Endothelial cell of umbilical vein (primary cell): ENCODE results near the gene PTPRCAP. TPM values are rescaled to one million over a fixed set of nuclear protein-coding genes. Genes with fewer than 3 reads are reported as not detected.
A peak's percentile ranks its signal among the peaks of the same experiment; 100 is the strongest.

Experiments
- BruUV-seq: library from RNA; stranded (reverse); fragments of 400-500 nt; replicated peaks from 2 replicates; lab custom pipeline; 2021; lab: Mats Ljungman, UMichigan
- CTCF ChIA-PET: fragments of 300-600, 350-600 bp; sonication (Branson Sonifier 250); formaldehyde crosslinking; loops from one replicate; lab custom pipeline; 2021; ENCODE audit warnings: antibody characterized with exemption, inconsistent platforms; lab: Charles Lee
- POLR2A ChIA-PET: fragments of 300-600, 350-600 bp; sonication (Branson Sonifier 250); formaldehyde crosslinking; loops from one replicate; lab custom pipeline; 2021; ENCODE audit warnings: antibody characterized with exemption, inconsistent platforms; lab: Charles Lee
- DNase-seq: peaks from one replicate; pipeline ENCODE4 v3.0.0-alpha.2; 2011; ENCODE audit warnings: low read depth, low spot score
- FAIRE-seq: peaks from 2 replicates; lab custom pipeline; 2011; peaks lifted over from hg19 to GRCh38; lab: Jason Lieb, UNC
- H2AFZ ChIP-seq: 2 replicates; pipeline ENCODE4 v1.6.0; 2012; ENCODE audit warnings: low read depth, low read length, control low read depth, inconsistent platforms
- H3K27ac ChIP-seq: 2 replicates; pipeline ENCODE4 v1.5.1; 2011; ENCODE audit warnings: low read depth, mild to moderate bottlenecking, control low read depth, low read length, moderate library complexity; ENCODE audit not compliant: insufficient read depth
- H3K27me3 ChIP-seq, 2 experiments: 2 replicates each; pipeline versions ENCODE4 v1.6.0 to v1.6.1; 2011; ENCODE audit warnings: low read length in 2 of 2, mixed read lengths in 1 of 2; ENCODE audit not compliant: control insufficient read depth in 2 of 2, insufficient read depth in 2 of 2
- H3K36me3 ChIP-seq, 2 experiments: 2 replicates in 1 of 2; 3 replicates in 1 of 2; pipeline ENCODE4 v1.5.1; 2011; ENCODE audit warnings: low read length in 2 of 2, mild to moderate bottlenecking in 1 of 2, moderate library complexity in 1 of 2; ENCODE audit not compliant: control insufficient read depth in 2 of 2, insufficient read depth in 2 of 2; ENCODE audit errors: extremely low read depth in 1 of 2
- H3K4me1 ChIP-seq: 3 replicates; pipeline ENCODE4 v1.5.1; 2011; ENCODE audit warnings: mild to moderate bottlenecking, low read length; ENCODE audit not compliant: control insufficient read depth, insufficient read depth; ENCODE audit errors: extremely low read depth
- H3K4me2 ChIP-seq: 2 replicates; pipeline ENCODE4 v1.6.1; 2011; ENCODE audit warnings: low read length, control low read depth, mixed read lengths; ENCODE audit not compliant: insufficient read depth
- H3K4me3 ChIP-seq, 3 experiments: fragments of 200-600 bp in 1 of 3; sonication (generic), shearing (Covaris generic) in 1 of 3; replicated peaks in 1 of 3; 2 replicates each; pipeline ENCODE4 v1.5.1; 2011 to 2016; ENCODE audit warnings: control low read depth in 3 of 3, low read length in 3 of 3, mild to moderate bottlenecking in 2 of 3, inconsistent platforms in 1 of 3, low read depth in 1 of 3, moderate library complexity in 1 of 3; ENCODE audit not compliant: insufficient read depth in 1 of 3
- H3K79me2 ChIP-seq: 2 replicates; pipeline ENCODE4 v1.6.0; 2012; ENCODE audit warnings: low read length, inconsistent platforms; ENCODE audit not compliant: control insufficient read depth, insufficient read depth
- H3K9ac ChIP-seq: replicated peaks from 2 replicates; pipeline ENCODE3; 2011; ENCODE audit warnings: low read length, control low read depth; ENCODE audit not compliant: insufficient read depth; ENCODE audit errors: extremely low read depth
- H3K9me1 ChIP-seq: replicated peaks from 3 replicates; pipeline ENCODE4 v1.6.0; 2011; ENCODE audit warnings: mild to moderate bottlenecking, low read length; ENCODE audit not compliant: control insufficient read depth, insufficient read depth; ENCODE audit errors: extremely low read depth
- H3K9me3 ChIP-seq: replicated peaks from 2 replicates; pipeline ENCODE4 v1.5.1; 2012; ENCODE audit warnings: low read length, inconsistent platforms; ENCODE audit not compliant: control insufficient read depth, insufficient read depth
- H4K20me1 ChIP-seq: replicated peaks from 2 replicates; pipeline ENCODE3; 2011; ENCODE audit warnings: mild to moderate bottlenecking, low read length; ENCODE audit not compliant: control insufficient read depth, insufficient read depth; ENCODE audit errors: extremely low read depth
- CTCF ChIP-seq, 2 donors: IDR thresholded peaks; 1 replicate in 1 of 2; 2 replicates in 1 of 2; pipeline ENCODE4 v1.5.1; 2011; ENCODE audit warnings: low read length in 2 of 2, mild to moderate bottlenecking in 2 of 2, moderate library complexity in 2 of 2, control low read depth in 1 of 2, inconsistent platforms in 1 of 2, low read depth in 1 of 2; ENCODE audit not compliant: insufficient read depth in 1 of 2; ENCODE audit errors: extremely low read depth in 1 of 2
- EZH2 ChIP-seq: IDR thresholded peaks from 2 replicates; pipeline ENCODE4 v1.6.1; 2012; ENCODE audit warnings: borderline replicate concordance, low read depth, mild to moderate bottlenecking, moderate library complexity, low read length, inconsistent platforms; ENCODE audit not compliant: severe bottlenecking
- FOS ChIP-seq: IDR thresholded peaks from 2 replicates; pipeline ENCODE4 v1.6.1; 2011; ENCODE audit warnings: mild to moderate bottlenecking, low read length, moderate library complexity, borderline replicate concordance; ENCODE audit not compliant: insufficient read depth
- GATA2 ChIP-seq: IDR thresholded peaks from 2 replicates; pipeline ENCODE4 v1.7.0; 2011; ENCODE audit warnings: low read depth, mild to moderate bottlenecking, moderate library complexity, mixed read lengths, low read length; ENCODE audit not compliant: insufficient read length, insufficient read depth
- JUN ChIP-seq: IDR thresholded peaks from 2 replicates; pipeline ENCODE4 v1.6.1; 2011; ENCODE audit warnings: borderline replicate concordance, low read depth; ENCODE audit not compliant: insufficient read length, insufficient read depth
- MYC ChIP-seq: IDR thresholded peaks from one replicate; pipeline ENCODE4 v1.6.1; 2011; ENCODE audit warnings: mild to moderate bottlenecking, low read depth, low read length
- POLR2A ChIP-seq: IDR thresholded peaks from 2 replicates; pipeline ENCODE4 v1.6.1; 2012; ENCODE audit warnings: low read depth, mild to moderate bottlenecking, control low read depth, low read length
- POLR2AphosphoS5 ChIP-seq: IDR thresholded peaks from 2 replicates; pipeline ENCODE4 v1.6.1; 2012; ENCODE audit warnings: low read depth, mild to moderate bottlenecking, control low read depth, low read length, moderate library complexity; ENCODE audit not compliant: insufficient read depth
- dilution Hi-C: fragments of 300-500 bp; cut with MboI; formaldehyde crosslinking; loops from one replicate; pipeline ENCODE4 v1.15.0; 2019; ENCODE audit warnings: low sequenced_read_pairs; ENCODE audit not compliant: extremely low pct_ligation_motif_present
- intact Hi-C: fragments of 100-400 bp; cut with micrococcal nuclease; formaldehyde crosslinking; loops from one replicate; pipeline ENCODE4 v1.10.0; 2022
- polyA plus RNA-seq, 4 experiments: library from polyadenylated mRNA; depleted of rRNA in 3 of 4; stranded (reverse) in 3 of 4; unstranded in 1 of 4; fragments of >200 nt; gene quantifications; 2 replicates each; pipeline versions ENCODE4 v1.2.1 to v1.2.3, GENCODE V29; 2011 to 2012; ENCODE audit warnings: missing spikeins in 1 of 4
- total RNA-seq: library from RNA; stranded (reverse); gene quantifications from 2 replicates; pipeline ENCODE4 v1.2.3, GENCODE V29; 2021
- TF ChIP-seq, protein P1 (sequence below): IDR thresholded peaks from 2 replicates; pipeline ENCODE4 v1.6.1; 2011; ENCODE audit not compliant: insufficient read depth, insufficient read length

PTPRCAP gene
- total and polyA plus RNA-seq, 2 donors (not counting 3 experiments of a cell fraction or from before 2014, with no cell fraction given): 3.6 TPM; not detected in 1

- ChIA-PET CTCF (interaction anchor here (0.8 to 2.6 kb wide), 8 partner anchors 9 to 123 kb away, joined by 3 to 26 read pairs (median 4); partner anchors contain the start of genes AIP, GPR152 and PPP1CA), POLR2A (interaction anchor here (0.6 kb wide), 1 partner anchor 112 kb away, joined by 7 read pairs; no protein-coding TSS in a partner anchor)
- Histone ChIP-seq H3K9ac (peak within 1 kb of the TSS; percentile 54), H2AFZ (peak within 1 kb of the TSS; percentile 72), H3K4me3 (peak within 1 kb of the TSS; percentile 64 to 79 (median 73)), H3K9me3 (no peaks in the 10 kb centered on the region), H4K20me1 (no peaks in the 10 kb centered on the region), H3K79me2 (no peaks in the 10 kb centered on the region), H3K36me3 (no peaks in the 10 kb centered on the region), H3K9me1 (no peaks in the 10 kb centered on the region), H3K27ac (peak within 1 kb of the TSS; percentile 37), H3K4me1 (peaks cover 16% of the 10 kb centered on the region), H3K4me2 (peak within 1 kb of the TSS; percentile 60), H3K27me3 (no peaks in the 10 kb centered on the region)
- TF ChIP-seq CTCF (IDR thresholded peaks at IDR 0.05; ENCODE audit: extremely low read depth in 1 of 2, insufficient read depth in 1 of 2, low read depth in 1 of 2, low read length in 2 of 2) (peak; percentile 27 to 65), GATA2 (no peak), FOS (no peak), MYC (no peak), POLR2AphosphoS5 (peak; percentile 93), POLR2A (peak; percentile 90), EZH2 (no peak), JUN (no peak)
- TF ChIP-seq, protein P1, sequence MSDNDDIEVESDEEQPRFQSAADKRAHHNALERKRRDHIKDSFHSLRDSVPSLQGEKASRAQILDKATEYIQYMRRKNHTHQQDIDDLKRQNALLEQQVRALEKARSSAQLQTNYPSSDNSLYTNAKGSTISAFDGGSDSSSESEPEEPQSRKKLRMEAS: no peak
- FAIRE-seq: peak; percentile 88
- no TSS peak for BruUV-seq
- intact Hi-C loops: loop anchor here (1.0 to 5.0 kb wide), 6 partner anchors 14 to 116 kb away; partner anchors contain the start of genes AIP, CDK2AP2, POLD4 and RPS6KB2
- DNase-seq: peak; percentile 88
- dilution Hi-C loops: no loop called here
These were observed 31.5 kb upstream of the PTPRCAP start, which contains the start of gene TMEM134 for GRCh38 chr11:67468759-67469507. Gene TMEM134 (minus strand): TSS chr11:67469251. CDS start chr11:67469192, 59 bp downstream.
